NCI-H1930 (cell line): ENCODE results near the gene QKI.

Source experiments
- DNase-seq, 2 experiments: peaks; one replicate each; lab custom pipeline; 2025; lab: John Stamatoyannopoulos, UW

The QKI gene

GRCh38 chr6:163487606-163488005 is 73.1 kb downstream of the QKI start:
- no peak for DNase-seq

- no peak for DNase-seq
Observed at GRCh38 chr6:163489584-163489983, 75.1 kb downstream of the QKI start.

GRCh38 chr6:163490826-163491577 is 76.5 kb downstream of the QKI start:
- DNase-seq, result no peak

- DNase-seq, result no peak
Observed at GRCh38 chr6:163491737-163492300, 77.3 kb downstream of the QKI start.

GRCh38 chr6:163494279-163494727 is 79.8 kb downstream of the QKI start:
- DNase-seq, result no peak

GRCh38 chr6:163496205-163496604 is 81.7 kb downstream of the QKI start:
- no peak for DNase-seq

- DNase-seq, result no peak
Observed at GRCh38 chr6:163500105-163500504, 85.6 kb downstream of the QKI start.

GRCh38 chr6:163501026-163501425 is 86.5 kb downstream of the QKI start:
- DNase-seq, result no peak

GRCh38 chr6:163501439-163501838 is 86.9 kb downstream of the QKI start:
- DNase-seq, result no peak

GRCh38 chr6:163504984-163505640 is 90.6 kb downstream of the QKI start:
- DNase-seq, result no peak

- no peak for DNase-seq
Observed at GRCh38 chr6:163507965-163508364, 93.4 kb downstream of the QKI start.

GRCh38 chr6:163513003-163513402 is 98.5 kb downstream of the QKI start:
- no peak for DNase-seq

GRCh38 chr6:163513570-163514166 is 99.2 kb downstream of the QKI start:
- no peak for DNase-seq

- no peak for DNase-seq
Observed at GRCh38 chr6:163516908-163517307, 102.4 kb downstream of the QKI start.

- no peak for DNase-seq
Observed at GRCh38 chr6:163520956-163521355, 106.4 kb downstream of the QKI start.

GRCh38 chr6:163522033-163522432 is 107.5 kb downstream of the QKI start:
- no peak for DNase-seq

GRCh38 chr6:163525926-163526325 is 111.4 kb downstream of the QKI start:
- DNase-seq, result no peak

- no peak for DNase-seq
Observed at GRCh38 chr6:163526346-163526745, 111.8 kb downstream of the QKI start.

GRCh38 chr6:163527291-163527690 is 112.8 kb downstream of the QKI start:
- DNase-seq, result no peak

GRCh38 chr6:163529605-163530004 is 115.1 kb downstream of the QKI start:
- DNase-seq, result no peak

- no peak for DNase-seq
Observed at GRCh38 chr6:163530406-163530805, 115.9 kb downstream of the QKI start.

GRCh38 chr6:163531122-163531521 is 116.6 kb downstream of the QKI start:
- no peak for DNase-seq

- DNase-seq, result no peak
Observed at GRCh38 chr6:163532526-163533078, 118.1 kb downstream of the QKI start.
